SK-N-SH (cell line): ENCODE measurements around the gene RNF157. TPM values are rescaled to one million over a fixed set of nuclear protein-coding genes. Genes with fewer than 3 reads are reported as not detected.

ENCODE experiments used
- CTCF ChIA-PET: fragments of 300-600, 350-600 bp; formaldehyde crosslinking; extraction: SDS; loops from one replicate; lab custom pipeline; 2021; lab: Yijun Ruan, JAX
- POLR2A ChIA-PET: fragments of 350-600 bp; sonication (Branson Sonifier 250); formaldehyde crosslinking; extraction: SDS; loops from one replicate; lab custom pipeline; 2020; ENCODE audit warnings: antibody characterized with exemption, inconsistent platforms; lab: Yijun Ruan, JAX
- DNase-seq: peaks from one replicate; pipeline ENCODE4 v3.0.0; 2012
- H2AFZ ChIP-seq: fragments of 200-600 bp; sonication (generic); 2 replicates; pipeline ENCODE4 v1.8.1; 2016; ENCODE audit warnings: antibody characterized with exemption, mild to moderate bottlenecking, low read depth
- H3F3A ChIP-seq: fragments of 200-600 bp; sonication (generic); replicated peaks from 2 replicates; pipeline ENCODE3; 2016; ENCODE audit warnings: antibody characterized with exemption, mild to moderate bottlenecking; ENCODE audit not compliant: insufficient read depth
- H3K27ac ChIP-seq, 2 experiments: fragments of 200-500 bp in 1 of 2; fragments of 200-600 bp in 1 of 2; sonication (Bioruptor generic) in 1 of 2; sonication (generic), shearing (Covaris generic) in 1 of 2; 2 replicates each; pipeline versions ENCODE4 v1.5.1 to v1.6.1; 2014 to 2016; ENCODE audit warnings: low read depth in 2 of 2, inconsistent platforms in 1 of 2, low read length in 1 of 2, mild to moderate bottlenecking in 1 of 2, mixed read lengths in 1 of 2
- H3K27me3 ChIP-seq: fragments of 200-600 bp; sonication (generic), shearing (Covaris generic); 2 replicates; pipeline ENCODE4 v1.6.1; 2016; ENCODE audit warnings: mixed run types; ENCODE audit not compliant: insufficient read depth
- H3K36me3 ChIP-seq, 2 experiments: fragments of 200-500 bp in 1 of 2; fragments of 200-600 bp in 1 of 2; sonication (Bioruptor generic) in 1 of 2; sonication (generic) in 1 of 2; replicated peaks in 1 of 2; 2 replicates each; pipeline versions ENCODE3 to v1.5.1; 2014 to 2016; ENCODE audit warnings: low read length in 1 of 2, mild to moderate bottlenecking in 1 of 2; ENCODE audit not compliant: insufficient read depth in 2 of 2, control insufficient read depth in 1 of 2
- H3K4me1 ChIP-seq, 2 experiments: fragments of 200-500 bp in 1 of 2; fragments of 200-600 bp in 1 of 2; sonication (Bioruptor generic) in 1 of 2; sonication (generic), shearing (Covaris generic) in 1 of 2; 2 replicates each; pipeline versions ENCODE4 v1.5.1 to v1.6.1; 2014 to 2016; ENCODE audit warnings: low read depth in 1 of 2, low read length in 1 of 2, mixed run types in 1 of 2; ENCODE audit not compliant: insufficient read depth in 2 of 2, control insufficient read depth in 1 of 2
- H3K4me2 ChIP-seq: fragments of 200-600 bp; sonication (generic), shearing (Covaris generic); 2 replicates; pipeline ENCODE4 v1.6.1; 2017; ENCODE audit warnings: mixed run types
- H3K4me3 ChIP-seq, 2 experiments: fragments of 200-500 bp in 1 of 2; fragments of 200-600 bp in 1 of 2; sonication (Bioruptor generic) in 1 of 2; sonication (generic), shearing (Covaris generic) in 1 of 2; 2 replicates each; pipeline versions ENCODE4 v1.5.1 to v1.8.1; 2014 to 2016; ENCODE audit warnings: low read depth in 2 of 2, inconsistent platforms in 1 of 2, low read length in 1 of 2, mild to moderate bottlenecking in 1 of 2, mixed read lengths in 1 of 2, moderate library complexity in 1 of 2
- H3K79me2 ChIP-seq: fragments of 200-600 bp; sonication (generic); 2 replicates; pipeline ENCODE4 v1.8.1; 2017; ENCODE audit warnings: mild to moderate bottlenecking; ENCODE audit not compliant: insufficient read depth
- H3K9ac ChIP-seq: fragments of 200-600 bp; sonication (generic); 2 replicates; pipeline ENCODE4 v1.6.1; 2017; ENCODE audit warnings: mixed run types
- H3K9me2 ChIP-seq: fragments of 200-600 bp; sonication (generic); 2 replicates; pipeline ENCODE4 v1.6.1; 2017; ENCODE audit warnings: mixed run types
- H3K9me3 ChIP-seq: fragments of 200-600 bp; sonication (generic); 2 replicates; pipeline ENCODE4 v1.6.1; 2017; ENCODE audit warnings: mixed run types, mild to moderate bottlenecking, moderate library complexity
- H4K20me1 ChIP-seq: fragments of 200-600 bp; sonication (generic); 2 replicates; pipeline ENCODE4 v1.6.1; 2017; ENCODE audit warnings: mild to moderate bottlenecking, mixed run types; ENCODE audit not compliant: insufficient read depth
- FOXJ3 ChIP-seq: sonication (generic); formaldehyde crosslinking; IDR thresholded peaks from 2 replicates; pipeline ENCODE4 v1.5.1; 2020; ENCODE audit warnings: mild to moderate bottlenecking, missing genetic modification reagents
- FOXM1 ChIP-seq: IDR thresholded peaks from 2 replicates; pipeline ENCODE4 v1.4.0; 2012; ENCODE audit warnings: low read depth, mild to moderate bottlenecking
- GABPA ChIP-seq: IDR thresholded peaks from 2 replicates; pipeline ENCODE4 v1.4.0; 2012; ENCODE audit warnings: low read depth, mild to moderate bottlenecking
- JUND ChIP-seq: IDR thresholded peaks from 2 replicates; pipeline ENCODE4 v1.4.0; 2012
- NRF1 ChIP-seq: IDR thresholded peaks from 2 replicates; pipeline ENCODE4 v1.6.1; 2012; ENCODE audit warnings: low read depth, mild to moderate bottlenecking, low read length
- POLR2AphosphoS5 ChIP-seq: IDR thresholded peaks from 2 replicates; pipeline ENCODE4 v1.6.1; 2012; ENCODE audit warnings: low read depth, low read length
- WGBS: methylation state at CpG from one replicate; pipeline ENCODE4 v1.1.6; 2017; ENCODE audit warnings: low lambda C conversion rate; 5-methylcytosine and 5-hydroxymethylcytosine counted together
- polyA plus RNA-seq, 3 experiments: library from polyadenylated mRNA; depleted of rRNA; stranded (reverse); fragments of >200 nt; gene quantifications; 2 replicates each; pipeline ENCODE4 v1.2.3, GENCODE V29; 2012
- TF ChIP-seq, protein P1 (sequence below): IDR thresholded peaks from 2 replicates; pipeline ENCODE4 v1.4.0; 2012; ENCODE audit warnings: low read depth
- TF ChIP-seq, protein P2 (sequence below): fragments of 200-600 bp; sonication (generic); IDR thresholded peaks from 2 replicates; pipeline ENCODE4 v1.6.1; 2017; ENCODE audit warnings: antibody characterized with exemption, mild to moderate bottlenecking, moderate library complexity
- TF ChIP-seq, protein P3 (sequence below): IDR thresholded peaks from 2 replicates; pipeline ENCODE4 v1.6.1; 2012; ENCODE audit warnings: mild to moderate bottlenecking, low read depth, low read length, moderate library complexity

The RNF157 gene
- polyA plus RNA-seq, 1 of the 3 experiments (the other 2 are of a cell fraction) = 5.2 TPM

DNA sequence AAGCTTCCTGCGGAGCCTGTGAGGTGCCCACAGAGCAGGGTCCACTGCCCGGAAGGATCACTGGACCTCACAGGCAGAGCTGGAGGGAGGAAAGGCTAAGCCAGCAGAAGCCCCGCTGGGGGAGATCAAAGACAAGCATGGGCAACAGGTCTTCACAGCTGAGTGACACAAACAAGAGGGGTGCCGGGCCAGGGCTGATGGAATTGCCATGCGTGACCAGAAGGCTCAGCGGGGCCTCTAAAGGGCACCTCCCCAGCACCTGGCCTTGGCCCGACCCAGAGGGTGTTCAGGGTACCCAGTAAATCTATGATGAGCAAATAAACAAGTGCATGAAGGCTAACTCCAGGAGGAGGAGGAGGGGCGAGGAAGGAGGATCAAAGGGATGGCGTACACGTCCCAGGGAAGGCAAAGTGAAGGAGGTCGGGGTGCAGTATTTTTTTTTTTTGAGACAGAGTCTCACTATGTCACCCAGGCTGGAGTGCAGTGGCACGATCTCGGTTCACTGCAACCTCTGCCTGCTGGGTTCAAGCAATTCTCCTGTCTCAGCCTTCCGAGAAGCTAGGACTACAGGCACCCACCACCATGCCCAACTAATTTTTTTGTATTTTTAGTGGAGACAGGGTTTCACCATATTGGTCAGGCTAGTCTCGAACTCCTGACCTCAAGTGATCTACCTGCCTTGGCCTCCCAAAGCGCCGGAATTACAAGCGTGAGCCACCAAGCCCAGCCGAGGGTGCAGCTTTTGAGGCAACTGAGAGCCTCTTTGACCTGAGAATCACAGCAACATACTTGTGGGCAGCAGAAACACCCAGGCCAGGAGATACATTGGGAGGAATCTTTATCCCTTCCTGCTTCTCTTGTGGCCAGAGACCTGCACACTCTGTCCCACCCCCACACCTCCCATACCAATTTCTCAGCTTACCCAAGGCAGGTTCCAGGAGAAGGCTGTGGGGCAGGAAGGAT, 120.6 kb downstream of the RNF157 start:
- POLR2A ChIA-PET = no interaction called here
- no peak overlapping the region for H3K4me3 ChIP-seq
- H3K9me2 ChIP-seq = no peaks in the 10 kb centered on the region
- H3K27ac ChIP-seq = no peak overlapping the region
- WGBS = 82% methylated on average over 19 of the region's 19 CpGs
- H4K20me1 ChIP-seq = no peaks in the 10 kb centered on the region
- H3K4me1 ChIP-seq = no peaks in the 10 kb centered on the region; a peak in 1 of 4 replicates
- H3K9ac ChIP-seq = no peak overlapping the region
- no peaks in the 10 kb centered on the region for H3K9me3 ChIP-seq
- DNase-seq = no peak
- no peak overlapping the region for H2AFZ ChIP-seq
- CTCF ChIA-PET = interaction anchor here (0.6 to 18.8 kb wide), 20 partner anchors 11 to 338 kb away, joined by 3 to 332 read pairs (median 7); partner anchors contain the start of genes EXOC7 and FOXJ1
- H3F3A ChIP-seq = no peaks in the 10 kb centered on the region
- H3K79me2 ChIP-seq = no peaks in the 10 kb centered on the region
- H3K27me3 ChIP-seq = no peaks in the 10 kb centered on the region
- H3K36me3 ChIP-seq = no peaks in the 10 kb centered on the region
- TF ChIP-seq FOXJ3 (no peak), JUND (no peak), GABPA (no peak)
- TF ChIP-seq, protein P1, sequence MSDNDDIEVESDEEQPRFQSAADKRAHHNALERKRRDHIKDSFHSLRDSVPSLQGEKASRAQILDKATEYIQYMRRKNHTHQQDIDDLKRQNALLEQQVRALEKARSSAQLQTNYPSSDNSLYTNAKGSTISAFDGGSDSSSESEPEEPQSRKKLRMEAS = no peak
- H3K4me2 ChIP-seq = no peak overlapping the region

DNA sequence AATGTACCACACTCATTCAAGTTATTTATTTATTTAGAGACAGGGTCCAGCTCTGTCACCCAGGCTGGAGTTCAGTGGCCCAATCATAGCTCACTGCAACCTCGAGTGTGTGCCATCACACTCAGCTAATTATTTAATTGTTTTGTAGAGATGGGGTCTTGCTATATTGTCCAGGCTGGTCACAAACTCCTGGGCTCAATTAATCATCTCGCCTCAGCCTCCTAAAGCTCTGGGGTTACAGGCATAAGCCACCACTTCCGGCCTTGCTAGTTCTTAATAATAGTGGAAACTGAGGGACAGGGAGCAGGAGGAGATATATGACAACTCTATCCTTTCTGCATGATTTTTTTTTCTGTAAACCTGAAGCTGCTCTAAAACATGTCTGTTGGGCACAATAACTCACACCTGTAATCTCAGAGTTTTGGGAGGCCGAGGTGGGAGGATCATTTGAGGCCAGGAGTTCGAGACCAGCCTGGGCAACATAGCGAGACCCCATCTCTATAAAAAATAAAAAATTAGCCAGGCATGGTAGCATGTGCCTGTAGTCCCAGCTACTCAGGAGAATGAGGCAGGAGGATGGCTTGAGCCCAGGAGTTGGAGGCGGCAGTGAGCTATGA, 125.0 kb downstream of the RNF157 start:
- Histone ChIP-seq H3F3A (no peaks in the 10 kb centered on the region), H3K4me3 (no peak overlapping the region), H4K20me1 (no peaks in the 10 kb centered on the region), H3K79me2 (no peaks in the 10 kb centered on the region), H2AFZ (no peak overlapping the region; the same call in 1 of the 2 replicates), H3K27me3 (no peaks in the 10 kb centered on the region), H3K4me1 (no peaks in the 10 kb centered on the region), H3K27ac (no peak overlapping the region), H3K36me3 (no peaks in the 10 kb centered on the region), H3K9ac (no peak overlapping the region), H3K9me3 (no peaks in the 10 kb centered on the region), H3K4me2 (no peak overlapping the region), H3K9me2 (no peaks in the 10 kb centered on the region)
- TF ChIP-seq, protein P2, sequence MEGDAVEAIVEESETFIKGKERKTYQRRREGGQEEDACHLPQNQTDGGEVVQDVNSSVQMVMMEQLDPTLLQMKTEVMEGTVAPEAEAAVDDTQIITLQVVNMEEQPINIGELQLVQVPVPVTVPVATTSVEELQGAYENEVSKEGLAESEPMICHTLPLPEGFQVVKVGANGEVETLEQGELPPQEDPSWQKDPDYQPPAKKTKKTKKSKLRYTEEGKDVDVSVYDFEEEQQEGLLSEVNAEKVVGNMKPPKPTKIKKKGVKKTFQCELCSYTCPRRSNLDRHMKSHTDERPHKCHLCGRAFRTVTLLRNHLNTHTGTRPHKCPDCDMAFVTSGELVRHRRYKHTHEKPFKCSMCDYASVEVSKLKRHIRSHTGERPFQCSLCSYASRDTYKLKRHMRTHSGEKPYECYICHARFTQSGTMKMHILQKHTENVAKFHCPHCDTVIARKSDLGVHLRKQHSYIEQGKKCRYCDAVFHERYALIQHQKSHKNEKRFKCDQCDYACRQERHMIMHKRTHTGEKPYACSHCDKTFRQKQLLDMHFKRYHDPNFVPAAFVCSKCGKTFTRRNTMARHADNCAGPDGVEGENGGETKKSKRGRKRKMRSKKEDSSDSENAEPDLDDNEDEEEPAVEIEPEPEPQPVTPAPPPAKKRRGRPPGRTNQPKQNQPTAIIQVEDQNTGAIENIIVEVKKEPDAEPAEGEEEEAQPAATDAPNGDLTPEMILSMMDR = no peak
- TF ChIP-seq FOXM1 (no peak), POLR2AphosphoS5 (no peak), NRF1 (no peak)
- TF ChIP-seq, protein P3, sequence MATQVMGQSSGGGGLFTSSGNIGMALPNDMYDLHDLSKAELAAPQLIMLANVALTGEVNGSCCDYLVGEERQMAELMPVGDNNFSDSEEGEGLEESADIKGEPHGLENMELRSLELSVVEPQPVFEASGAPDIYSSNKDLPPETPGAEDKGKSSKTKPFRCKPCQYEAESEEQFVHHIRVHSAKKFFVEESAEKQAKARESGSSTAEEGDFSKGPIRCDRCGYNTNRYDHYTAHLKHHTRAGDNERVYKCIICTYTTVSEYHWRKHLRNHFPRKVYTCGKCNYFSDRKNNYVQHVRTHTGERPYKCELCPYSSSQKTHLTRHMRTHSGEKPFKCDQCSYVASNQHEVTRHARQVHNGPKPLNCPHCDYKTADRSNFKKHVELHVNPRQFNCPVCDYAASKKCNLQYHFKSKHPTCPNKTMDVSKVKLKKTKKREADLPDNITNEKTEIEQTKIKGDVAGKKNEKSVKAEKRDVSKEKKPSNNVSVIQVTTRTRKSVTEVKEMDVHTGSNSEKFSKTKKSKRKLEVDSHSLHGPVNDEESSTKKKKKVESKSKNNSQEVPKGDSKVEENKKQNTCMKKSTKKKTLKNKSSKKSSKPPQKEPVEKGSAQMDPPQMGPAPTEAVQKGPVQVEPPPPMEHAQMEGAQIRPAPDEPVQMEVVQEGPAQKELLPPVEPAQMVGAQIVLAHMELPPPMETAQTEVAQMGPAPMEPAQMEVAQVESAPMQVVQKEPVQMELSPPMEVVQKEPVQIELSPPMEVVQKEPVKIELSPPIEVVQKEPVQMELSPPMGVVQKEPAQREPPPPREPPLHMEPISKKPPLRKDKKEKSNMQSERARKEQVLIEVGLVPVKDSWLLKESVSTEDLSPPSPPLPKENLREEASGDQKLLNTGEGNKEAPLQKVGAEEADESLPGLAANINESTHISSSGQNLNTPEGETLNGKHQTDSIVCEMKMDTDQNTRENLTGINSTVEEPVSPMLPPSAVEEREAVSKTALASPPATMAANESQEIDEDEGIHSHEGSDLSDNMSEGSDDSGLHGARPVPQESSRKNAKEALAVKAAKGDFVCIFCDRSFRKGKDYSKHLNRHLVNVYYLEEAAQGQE = no peak
- ChIA-PET POLR2A (interaction anchor here (0.7 kb wide), 1 partner anchor 27 kb away, joined by 3 read pairs; no protein-coding TSS in a partner anchor), CTCF (interaction anchor here (0.6 to 14.6 kb wide), 10 partner anchors 12 to 282 kb away, joined by 3 to 193 read pairs (median 4); partner anchors contain the start of genes CDK3 and EXOC7)
- no peak for DNase-seq
- WGBS = 76% methylated on average over 7 of the region's 7 CpGs
